GM12892 (cell line): ENCODE data around the gene SAMD13.

ENCODE experiments used
- POLR2A ChIP-seq: IDR thresholded peaks from 2 replicates; pipeline ENCODE4 v1.6.1; 2011; ENCODE audit warnings: low read depth, low read length, control low read depth
- POLR2AphosphoS5 ChIP-seq: IDR thresholded peaks from 2 replicates; pipeline ENCODE4 v1.6.1; 2011; ENCODE audit warnings: low read depth, low read length, control low read depth
- TAF1 ChIP-seq: IDR thresholded peaks from 2 replicates; pipeline ENCODE4 v1.6.1; 2011; ENCODE audit warnings: low read depth, mild to moderate bottlenecking, control low read depth, low read length, borderline replicate concordance

- TF ChIP-seq POLR2AphosphoS5 (no peak), POLR2A (no peak), TAF1 (no peak)
Measured at GRCh38 chr1:84350550-84350949, 49.0 kb downstream of the SAMD13 start.
